Measurements from ENCODE around the gene PECR.
"Not testable (repeated sequence)": the region's sequence is repeated elsewhere in the genome, so short reads cannot be mapped to it uniquely, and the experiment has no call there.

Gene PECR

GRCh38 chr2:216002101-216002678, 79.4 kb downstream of the PECR start:
- no peak for DNase-seq (ENCODE audit: low read depth)

GRCh38 chr2:216001216-216002100, 80.2 kb downstream of the PECR start:
- DNase-seq (ENCODE audit: low read depth) = no peak

GRCh38 chr2:215998636-215999035, 83.0 kb downstream of the PECR start:
- DNase-seq (ENCODE audit: low read depth) = no peak

GRCh38 chr2:215997219-215997618, 84.4 kb downstream of the PECR start:
- no peak for DNase-seq (ENCODE audit: low read depth)

GRCh38 chr2:215994911-215995310, 86.7 kb downstream of the PECR start:
- no peak for DNase-seq (ENCODE audit: low read depth)

- DNase-seq (ENCODE audit: low read depth) = not testable (repeated sequence)
Measured at GRCh38 chr2:215988556-215989207, 92.9 kb downstream of the PECR start.

All from non-pigmented ciliary epithelial cell (primary cell).